Measurements from ENCODE around the gene ATP5F1E.
A peak's percentile ranks its signal among the peaks of the same experiment; 100 is the strongest.

The ATP5F1E gene

DNA sequence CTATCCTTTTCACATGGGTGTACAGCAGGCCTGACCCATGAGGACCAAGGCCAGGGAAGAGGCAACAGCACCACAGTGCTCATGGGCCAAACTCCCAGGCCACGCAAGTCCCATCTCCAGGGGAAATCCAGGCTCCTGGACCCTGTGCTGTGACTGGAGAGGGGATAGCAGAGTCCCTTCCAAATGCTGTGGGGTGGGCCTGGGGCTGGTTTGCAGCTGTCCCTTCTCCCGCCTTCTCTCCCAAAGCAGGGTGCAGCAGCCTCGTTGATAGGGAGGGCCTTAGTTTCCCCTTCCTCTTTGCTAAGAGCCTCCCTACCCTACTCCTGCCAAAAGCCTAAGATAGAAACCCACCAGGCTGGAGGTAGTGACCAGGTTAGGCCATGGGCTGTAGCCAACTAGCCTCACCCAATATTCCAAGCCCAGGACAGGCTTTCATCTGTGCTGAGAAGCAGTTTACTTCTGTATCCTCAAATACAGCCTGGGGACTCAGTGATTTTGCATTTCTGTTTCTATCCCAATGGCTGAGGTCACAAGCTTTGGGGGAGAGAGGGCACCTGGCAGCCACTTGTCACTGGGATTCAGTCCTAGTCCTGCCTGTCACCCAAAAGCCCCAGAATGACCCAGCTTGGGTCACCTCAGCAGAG lies 26.5 kb downstream of the ATP5F1E start:
- peak; percentile 42 for DNase-seq (ENCODE audit: low spot score)

DNA sequence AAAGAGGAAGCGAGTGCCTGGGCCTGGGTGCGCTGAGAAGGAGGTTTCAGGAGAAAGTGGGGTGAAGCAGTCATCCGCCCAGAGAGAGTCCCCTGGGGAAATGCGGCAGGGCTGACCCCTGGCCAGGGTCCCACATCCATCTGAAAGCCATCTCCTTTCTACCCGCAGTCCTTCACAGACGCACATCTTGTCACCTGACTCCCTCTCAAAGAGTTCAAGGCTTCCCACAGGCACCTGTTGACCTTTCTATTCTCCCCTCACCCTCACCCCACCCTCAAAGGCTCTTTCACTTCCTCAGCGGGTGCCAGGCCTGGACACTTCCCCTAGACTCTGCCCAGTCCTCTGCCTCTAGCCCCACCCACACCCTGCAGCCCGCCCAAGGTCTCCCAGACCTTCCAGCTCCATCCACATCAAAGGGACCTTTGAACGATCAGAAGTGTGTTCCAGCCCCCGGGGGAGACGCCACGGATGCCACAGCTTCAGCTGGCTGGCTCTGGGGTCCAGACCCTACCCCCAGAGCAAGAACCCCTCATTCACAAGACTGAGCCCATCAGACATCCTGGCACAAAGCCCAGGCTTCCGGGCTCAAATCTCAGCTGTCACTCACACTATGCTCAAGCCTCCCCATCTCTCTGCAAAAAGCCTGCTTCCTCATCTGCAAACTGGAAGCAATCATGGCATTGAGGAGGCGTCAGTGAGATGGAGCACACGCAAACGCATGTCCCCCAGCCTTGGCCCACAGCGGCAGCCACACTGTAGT lies 27.2 kb downstream of the ATP5F1E start:
- DNase-seq (ENCODE audit: low spot score) = peak; percentile 93

DNA sequence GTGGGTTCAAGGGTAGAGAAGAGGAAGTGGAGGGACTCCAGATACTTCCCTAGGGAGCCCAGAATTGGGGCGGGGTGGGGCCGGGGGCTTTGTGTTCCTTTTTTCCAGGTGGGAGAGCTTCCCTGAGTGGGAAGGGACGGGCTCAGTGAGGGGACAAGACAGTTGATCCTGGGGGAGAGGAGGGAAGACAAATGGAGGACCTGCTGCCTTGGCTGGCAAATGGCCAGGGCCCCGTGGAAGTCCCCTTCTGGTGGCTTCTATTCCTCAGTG lies 27.7 kb downstream of the ATP5F1E start:
- DNase-seq (ENCODE audit: low spot score) = no peak

DNA sequence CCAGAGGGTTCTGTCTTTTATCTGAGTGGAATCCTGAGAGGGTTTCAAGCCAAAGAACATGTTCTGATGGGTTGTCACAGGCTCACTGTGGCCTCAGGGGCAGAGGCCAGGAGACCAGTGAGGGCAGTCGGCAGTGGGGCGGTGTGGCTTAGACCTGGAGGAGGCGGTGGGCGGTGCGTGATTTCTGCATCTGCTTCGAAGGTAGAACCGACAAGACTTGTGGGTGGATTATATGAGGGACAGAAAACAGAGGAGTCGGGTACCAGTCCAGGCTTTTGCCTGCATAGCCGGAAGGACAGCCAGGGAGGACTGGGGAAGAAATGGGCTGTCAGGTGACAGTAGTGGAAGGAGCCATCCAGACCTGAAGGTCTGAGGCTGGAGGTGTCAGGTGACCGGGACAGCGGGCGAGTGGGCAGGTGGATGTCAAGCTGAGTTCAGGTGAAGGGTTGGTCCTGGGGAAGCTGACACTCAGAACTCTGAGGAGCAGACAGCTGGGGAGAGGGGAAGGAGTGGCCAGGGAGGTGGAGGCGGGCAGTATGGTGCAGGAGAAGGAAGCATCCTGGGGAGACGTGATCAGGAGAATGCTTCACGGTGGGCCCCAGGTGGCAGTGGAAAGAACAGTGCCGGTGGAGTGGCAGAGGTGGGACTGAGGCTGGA lies 28.2 kb downstream of the ATP5F1E start:
- DNase-seq (ENCODE audit: low spot score) = no peak

DNA sequence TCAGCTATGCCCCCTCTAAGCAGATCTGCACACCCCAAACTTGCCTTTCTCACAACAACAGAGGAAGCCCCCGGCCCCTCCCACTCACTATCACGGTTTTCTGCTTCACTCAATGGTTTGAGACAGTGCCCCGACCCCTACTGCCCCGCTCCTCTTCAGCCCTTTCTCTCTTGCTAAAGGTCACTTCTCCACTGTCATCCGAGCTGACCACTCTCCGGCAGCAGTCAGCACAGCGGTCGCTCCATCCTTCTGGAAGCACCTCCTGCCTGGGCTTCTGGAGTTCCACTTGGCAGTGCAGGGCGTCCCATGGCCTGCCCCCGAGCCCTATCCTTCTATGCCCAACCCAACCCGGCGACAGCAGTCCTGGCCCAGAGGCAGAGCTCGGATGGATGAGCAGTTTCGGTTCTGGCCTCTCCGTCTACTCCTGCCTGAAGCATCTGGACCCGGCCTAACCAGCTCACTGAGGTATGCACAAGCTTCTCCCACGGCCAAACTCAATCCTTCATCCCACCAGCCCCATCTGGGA lies 29.2 kb downstream of the ATP5F1E start:
- no peak for DNase-seq (ENCODE audit: low spot score)

DNA sequence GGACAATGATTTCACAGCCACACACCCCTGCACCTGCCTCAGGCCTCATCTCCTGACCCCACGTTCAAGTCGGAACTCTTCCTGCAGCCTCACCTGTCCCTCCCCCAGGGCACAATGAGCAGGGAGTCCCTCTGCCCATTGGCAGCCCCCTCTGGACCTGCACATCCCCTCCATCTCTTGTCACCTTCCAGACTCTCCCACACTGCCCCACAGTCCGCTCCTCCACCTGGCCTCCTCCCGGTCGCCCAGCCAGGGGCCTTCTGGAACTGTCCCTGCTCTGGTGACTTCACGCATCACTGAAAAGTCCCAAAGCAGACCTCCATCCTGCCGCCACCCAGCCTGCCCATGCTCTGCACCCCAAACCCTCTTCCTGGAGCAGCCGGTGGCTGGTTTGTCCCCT lies 29.7 kb downstream of the ATP5F1E start:
- DNase-seq (ENCODE audit: low spot score) = no peak

DNA sequence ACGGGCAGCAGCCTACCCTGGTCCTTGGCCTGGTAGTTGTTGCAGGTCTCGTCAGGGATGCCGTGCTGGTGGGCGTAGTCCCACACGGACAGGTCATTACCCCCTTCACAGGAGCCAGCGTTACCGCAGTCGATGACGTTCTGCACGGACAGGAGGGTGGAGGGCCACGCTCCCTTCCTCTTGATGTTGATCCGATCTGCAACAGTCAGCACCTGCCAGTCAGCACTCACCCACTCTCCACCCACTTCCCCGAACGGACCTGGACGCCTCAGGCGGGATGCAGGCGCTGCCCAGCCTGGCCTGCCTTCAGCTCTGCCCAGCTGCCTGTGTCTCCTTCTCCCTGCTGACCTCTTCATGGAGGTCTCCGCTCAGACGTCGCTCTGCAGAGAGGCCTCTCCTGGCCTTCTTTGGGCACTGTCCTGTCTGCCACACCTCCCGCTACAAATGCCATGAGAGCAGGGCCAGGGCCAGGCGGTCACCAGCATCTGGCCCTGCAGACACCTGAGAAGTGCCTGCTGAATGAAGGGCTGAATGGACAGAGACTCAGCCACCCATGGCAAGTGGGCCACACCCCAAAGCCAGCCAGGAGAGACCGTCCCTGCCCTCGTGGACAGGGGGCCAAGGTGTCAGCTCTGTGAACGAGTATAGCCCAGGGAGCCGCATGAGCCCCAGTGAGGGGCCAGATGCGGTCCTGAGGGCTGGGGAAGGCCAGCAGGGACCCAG lies 30.5 kb downstream of the ATP5F1E start:
- no peak for DNase-seq (ENCODE audit: low spot score)

DNA sequence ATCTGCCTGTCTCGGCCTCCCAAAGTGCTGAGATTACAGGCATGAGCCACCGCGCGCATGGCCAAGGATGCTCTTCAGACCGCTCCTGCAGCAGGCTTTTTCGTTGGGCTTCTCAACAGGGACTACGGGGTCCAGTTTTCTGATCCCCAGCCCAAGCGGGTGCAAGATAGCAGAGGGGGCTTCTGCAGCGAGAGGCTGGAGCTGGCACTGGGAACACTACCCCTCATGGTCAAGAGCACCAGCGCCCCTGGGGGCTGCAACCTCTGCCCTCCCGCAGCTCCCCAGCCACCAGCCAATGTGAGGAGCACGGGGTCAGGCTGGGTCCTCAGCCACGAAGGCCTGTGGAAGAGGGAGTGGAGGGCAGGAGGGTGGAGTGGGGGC lies 31.1 kb downstream of the ATP5F1E start:
- no peak for DNase-seq (ENCODE audit: low spot score)

DNA sequence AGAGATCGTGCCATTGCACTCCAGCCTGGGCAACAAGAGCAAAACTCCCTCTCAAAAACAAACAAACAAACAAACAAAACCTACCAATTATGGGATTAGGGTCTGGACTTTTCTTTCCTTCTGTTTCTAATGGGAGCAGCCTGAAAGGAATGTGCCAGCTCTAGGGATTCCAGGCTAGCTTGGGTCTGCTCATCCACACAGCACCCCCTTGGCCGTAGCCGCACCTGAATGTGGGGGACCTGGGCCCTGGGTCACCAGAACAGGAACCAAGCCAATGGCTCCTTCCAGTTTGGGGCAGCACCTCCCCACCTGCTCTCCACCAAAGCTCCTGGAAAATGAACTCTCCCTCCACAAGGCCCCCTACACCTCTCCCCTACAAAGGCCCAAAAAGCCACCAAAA lies 31.8 kb downstream of the ATP5F1E start:
- no peak for DNase-seq (ENCODE audit: low spot score)

DNA sequence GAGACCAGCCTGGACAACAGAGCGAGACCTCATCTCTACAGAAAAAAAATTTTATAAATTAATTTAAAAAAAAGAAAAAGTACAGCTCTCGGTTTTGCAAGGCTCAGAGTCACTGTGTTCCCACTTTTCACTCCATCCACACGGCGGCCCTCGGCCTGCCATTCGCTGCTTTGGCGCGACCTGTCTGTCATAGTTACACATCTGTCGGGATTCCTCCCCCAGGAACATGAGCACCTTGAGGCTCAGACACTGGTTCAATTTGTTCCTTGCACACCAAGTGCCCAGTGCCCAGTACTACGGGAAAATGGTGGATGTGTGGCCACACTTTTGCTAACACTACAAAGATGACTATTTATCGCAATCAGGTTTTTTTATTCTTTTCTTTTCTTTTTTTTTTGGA lies 33.5 kb downstream of the ATP5F1E start:
- DNase-seq (ENCODE audit: low spot score) = no peak

DNA sequence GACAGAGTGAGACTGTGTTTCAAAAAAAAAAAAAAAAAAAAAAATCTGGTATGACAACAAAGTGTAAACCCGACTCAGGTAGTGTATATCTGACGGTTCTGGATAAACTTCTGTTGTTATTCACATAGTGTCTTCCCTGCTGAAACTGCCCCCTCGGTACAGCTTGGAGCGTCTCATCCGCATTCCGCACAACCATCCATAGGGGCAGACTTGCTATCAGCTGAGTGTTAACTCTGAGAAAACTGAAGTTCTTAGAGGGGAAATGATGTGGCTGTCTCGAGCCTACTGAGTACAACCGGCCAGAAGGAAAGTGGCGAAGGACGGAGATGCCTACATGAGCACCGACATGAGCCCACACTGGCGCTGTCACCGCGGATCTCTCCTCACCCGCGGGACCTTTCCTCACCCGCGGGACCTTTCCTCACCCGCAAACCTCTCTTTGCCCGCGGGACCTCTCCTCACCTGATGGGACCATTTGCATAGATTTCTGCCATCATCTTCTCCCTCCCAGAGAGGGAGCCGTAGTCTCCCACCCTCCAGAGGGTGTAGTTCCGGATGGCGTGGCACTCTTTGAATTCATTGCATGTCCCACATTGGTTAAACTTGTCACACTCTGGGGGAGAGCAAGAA lies 34.9 kb downstream of the ATP5F1E start:
- DNase-seq (ENCODE audit: low spot score) = no peak

DNA sequence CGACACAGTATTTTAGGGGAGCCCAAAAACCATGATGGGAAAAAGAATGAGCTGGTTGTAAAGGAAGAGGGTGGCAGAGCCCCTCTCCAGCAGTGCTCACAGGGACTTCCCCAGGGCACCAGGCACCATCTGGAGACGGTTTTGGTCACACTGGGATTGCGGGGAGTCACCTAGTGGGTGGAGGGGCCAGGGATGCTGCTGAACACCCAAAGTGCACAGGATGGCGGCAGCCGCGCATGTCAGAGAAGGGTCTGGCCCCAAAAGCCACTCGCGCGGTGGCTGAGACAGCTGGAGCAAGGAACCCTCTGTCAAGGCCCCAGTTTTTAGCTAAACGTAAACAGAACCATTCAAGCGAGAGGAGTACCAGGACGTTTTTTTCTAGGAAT lies 35.9 kb downstream of the ATP5F1E start:
- DNase-seq (ENCODE audit: low spot score) = no peak

DNA sequence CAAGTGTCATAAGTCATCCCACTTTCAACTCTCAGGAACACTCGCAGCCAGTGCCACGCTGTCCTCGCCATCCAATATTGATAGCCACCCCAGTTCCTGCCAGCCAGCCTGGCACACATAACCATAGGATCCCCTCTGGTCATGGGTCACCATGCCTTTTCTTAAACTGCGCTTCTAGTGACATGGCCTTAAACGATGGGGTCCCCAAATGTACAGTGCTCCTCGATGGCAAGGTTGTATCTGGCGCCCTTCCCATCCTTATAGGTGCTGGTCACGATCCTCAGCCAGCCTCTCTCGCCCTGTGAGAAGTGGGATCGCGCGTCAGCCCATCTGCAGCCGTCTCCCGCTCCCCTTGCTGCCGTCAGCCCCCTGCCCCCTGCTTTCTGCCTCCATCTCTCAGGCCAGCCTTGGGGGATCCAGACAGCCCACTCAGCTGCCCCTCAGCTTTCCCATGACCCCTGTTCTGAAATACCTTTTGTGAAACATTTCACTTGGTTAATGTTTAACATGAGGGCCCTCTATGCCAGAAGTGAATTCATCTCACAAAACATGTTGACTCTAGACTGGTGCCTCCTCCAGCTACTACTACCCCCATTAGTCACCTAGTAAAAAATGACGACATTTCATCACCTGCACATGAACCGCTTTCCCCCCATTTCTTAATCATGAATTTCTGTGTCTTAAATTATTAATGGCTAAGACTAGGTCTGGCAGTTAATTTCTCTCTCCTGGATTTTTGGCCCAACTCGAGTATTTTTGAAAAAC lies 36.5 kb downstream of the ATP5F1E start:
- DNase-seq (ENCODE audit: low spot score) = no peak

DNA sequence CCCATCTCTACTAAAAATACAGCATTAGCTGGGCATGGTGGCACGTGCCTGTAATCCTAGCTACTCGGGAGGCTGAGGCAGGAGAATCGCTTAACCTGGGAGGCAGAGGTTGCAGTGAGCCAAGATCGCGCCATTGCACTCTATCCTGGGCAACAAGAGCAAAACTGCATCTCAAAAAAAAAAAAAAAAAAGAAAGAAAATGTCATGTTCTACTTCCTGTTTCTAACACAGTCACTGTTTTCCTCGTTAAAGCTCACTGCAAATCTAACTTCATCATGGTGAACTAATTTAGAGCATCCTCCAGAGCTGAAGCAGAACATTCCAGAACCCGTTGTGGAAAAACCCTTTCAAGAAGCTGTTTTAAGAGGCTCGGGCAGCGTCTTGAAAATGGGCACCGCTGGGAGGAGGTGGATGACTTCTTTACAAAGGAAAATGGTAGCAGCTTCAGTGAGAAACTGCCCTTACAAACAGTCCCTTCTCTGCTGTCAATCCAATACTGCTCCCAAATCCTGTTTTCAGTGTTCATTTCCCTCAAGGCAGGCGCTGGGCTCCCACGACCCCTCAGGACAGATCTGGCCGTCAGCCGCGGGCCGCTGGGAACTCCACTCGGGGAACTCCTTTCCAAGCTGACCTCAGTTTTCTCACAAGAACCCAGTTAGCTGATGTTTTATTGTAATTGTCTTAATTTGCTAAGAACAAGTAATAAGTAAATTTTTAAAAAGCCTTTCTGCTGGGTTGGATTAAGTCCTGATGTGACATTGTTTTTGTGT lies 37.6 kb downstream of the ATP5F1E start:
- no peak for DNase-seq (ENCODE audit: low spot score)

DNA sequence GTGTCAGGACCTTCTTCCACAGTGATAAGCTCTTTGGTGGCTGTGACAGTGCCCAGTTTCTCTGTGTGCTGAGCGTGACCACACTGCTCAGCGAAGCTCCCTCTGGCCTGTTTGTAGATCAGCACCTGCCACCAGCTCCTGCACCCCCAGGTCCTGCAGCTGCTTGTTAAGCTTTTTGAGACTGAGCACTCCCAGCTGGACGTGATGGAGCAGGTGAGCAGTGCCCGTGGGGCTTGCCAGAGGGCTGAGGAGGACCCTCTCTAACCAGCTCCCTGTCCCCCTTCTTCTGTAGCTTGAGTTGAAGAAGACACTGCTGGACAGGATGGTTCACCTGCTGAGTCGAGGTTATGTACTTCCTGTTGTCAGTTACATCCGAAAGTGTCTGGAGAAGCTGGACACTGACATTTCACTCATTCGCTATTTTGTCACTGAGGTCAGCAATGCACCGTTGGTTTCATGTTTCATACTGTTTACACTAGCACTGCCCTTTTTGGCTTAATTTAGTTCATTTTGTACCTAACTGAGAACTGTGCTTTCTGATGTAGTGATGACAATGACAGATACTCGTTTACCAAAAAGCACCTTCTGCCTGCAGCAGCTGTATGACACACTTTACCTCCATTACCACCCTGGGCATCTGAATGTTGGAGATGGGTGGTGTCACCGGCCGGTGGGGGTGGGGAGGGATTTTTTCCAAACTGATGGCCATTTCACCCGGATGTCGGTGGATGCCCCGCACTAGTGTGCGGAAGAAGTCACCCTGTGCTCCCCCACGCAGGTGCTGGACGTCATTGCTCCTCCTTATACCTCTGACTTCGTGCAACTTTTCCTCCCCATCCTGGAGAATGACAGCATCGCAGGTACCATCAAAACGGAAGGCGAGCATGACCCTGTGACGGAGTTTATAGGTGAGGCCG lies 38.5 kb downstream of the ATP5F1E start:
- no peak for DNase-seq (ENCODE audit: low spot score)

DNA sequence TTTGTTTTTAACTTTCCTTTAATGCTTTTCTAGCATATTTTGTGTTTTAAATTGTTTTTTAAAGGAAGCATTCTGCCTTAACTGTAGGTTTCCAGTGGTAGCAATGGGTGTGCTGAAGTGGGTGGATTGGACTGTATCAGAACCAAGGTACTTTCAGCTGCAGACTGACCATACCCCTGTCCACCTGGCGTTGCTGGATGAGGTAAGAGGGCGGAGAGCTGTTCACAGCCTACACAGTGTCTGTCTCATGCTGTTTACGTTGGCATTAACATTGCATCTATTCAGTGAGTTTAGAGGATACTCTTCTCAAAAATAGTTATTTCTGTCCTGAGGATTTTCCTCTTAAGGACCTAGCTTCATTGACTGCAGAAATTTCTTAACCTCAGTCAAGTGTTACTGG lies 39.2 kb downstream of the ATP5F1E start:
- DNase-seq (ENCODE audit: low spot score) = no peak

DNA sequence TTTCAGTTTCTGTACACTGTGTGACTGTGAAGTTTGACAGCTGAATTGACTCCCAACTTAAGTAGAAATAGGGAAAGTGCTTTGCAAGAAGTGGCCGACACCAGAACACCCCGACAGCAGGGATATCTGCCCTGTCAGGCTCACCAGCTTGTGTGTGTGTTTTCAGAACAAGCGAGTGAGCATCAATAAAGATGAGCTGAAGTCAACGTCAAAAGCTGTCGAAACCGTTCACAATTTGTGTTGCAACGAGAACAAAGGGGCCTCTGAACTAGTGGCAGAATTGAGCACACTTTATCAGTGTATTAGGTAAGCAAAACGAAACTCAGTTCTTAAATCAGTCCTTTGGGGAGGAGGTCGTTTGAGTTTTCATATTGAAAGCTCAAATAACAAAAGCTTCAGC lies 40.4 kb downstream of the ATP5F1E start:
- no peak for DNase-seq (ENCODE audit: low spot score)

DNA sequence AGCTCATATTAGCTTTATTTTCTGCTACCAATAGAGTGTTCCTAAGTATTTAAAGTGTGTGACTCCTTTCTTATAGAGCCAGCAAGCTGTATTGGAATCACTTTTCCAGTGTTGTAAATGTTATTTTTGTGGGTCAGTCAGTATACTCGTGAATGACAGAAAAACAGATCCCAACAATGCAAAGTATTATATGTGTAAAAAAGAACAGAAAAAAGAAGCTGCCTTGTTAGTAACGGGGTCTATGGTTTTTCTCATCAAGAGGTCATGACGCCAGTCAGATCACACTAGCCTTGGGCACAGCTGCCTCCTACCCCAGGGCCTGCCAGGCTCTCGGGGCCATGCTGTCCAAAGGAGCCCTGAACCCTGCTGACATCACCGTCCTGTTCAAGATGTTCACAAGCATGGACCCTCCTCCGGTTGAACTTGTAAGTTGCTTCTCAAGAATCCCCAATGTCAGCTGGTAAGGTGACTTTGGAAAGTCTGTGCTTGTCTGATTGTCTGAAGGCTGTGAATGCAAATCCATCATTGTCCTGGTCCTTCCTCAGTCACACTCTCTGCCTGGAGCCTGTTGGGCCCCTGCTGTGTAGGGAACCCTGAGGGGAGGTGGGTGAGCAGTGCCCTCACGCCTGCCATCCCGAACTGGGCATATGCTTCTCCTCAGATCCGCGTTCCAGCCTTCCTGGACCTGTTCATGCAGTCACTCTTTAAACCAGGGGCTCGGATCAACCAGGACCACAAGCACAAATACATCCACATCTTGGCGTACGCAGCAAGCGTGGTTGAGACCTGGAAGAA lies 41.3 kb downstream of the ATP5F1E start:
- DNase-seq (ENCODE audit: low spot score) = no peak

DNA sequence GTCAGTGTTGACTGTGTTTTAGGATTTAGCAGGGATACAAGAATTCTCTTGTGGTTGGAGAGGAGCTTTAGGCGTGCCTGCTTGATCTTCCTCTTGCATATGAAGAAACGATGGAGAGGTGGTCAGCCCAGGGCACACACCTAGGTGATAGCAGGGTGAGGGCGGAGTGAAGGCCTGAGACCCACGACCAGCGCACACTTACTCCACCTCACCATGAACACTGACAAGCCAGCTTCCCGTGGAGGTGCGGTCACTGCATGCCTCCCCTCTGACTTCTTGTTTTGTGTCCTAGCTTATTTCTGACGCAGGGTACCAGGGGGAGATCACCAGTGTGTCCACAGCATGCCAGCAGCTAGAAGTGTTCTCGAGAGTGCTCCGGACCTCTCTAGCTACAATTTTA lies 42.9 kb downstream of the ATP5F1E start:
- DNase-seq (ENCODE audit: low spot score) = no peak

Measured in NAMALWA (cell line).